Suprapubic skin (tissue), 4 donors: ENCODE results near the gene GMDS. TPM values are rescaled to one million over a fixed set of nuclear protein-coding genes. Genes with fewer than 3 reads are reported as not detected.

Source experiments
- DNase-seq, 2 donors: peaks; one replicate each; pipeline ENCODE4 v3.0.0-alpha.2; 2019; ENCODE audit warnings: low spot score in 2 of 2
- H3K27ac ChIP-seq: fragments of 200-600 bp; sonication (generic); one replicate; pipeline ENCODE4 v1.5.1; 2019
- H3K27me3 ChIP-seq: fragments of 200-600 bp; sonication (generic); one replicate; pipeline ENCODE4 v1.5.1; 2019
- H3K36me3 ChIP-seq: fragments of 200-600 bp; sonication (generic); one replicate; pipeline ENCODE4 v1.5.1; 2019
- H3K4me1 ChIP-seq: fragments of 200-600 bp; sonication (generic); one replicate; pipeline ENCODE4 v1.5.1; 2019
- H3K4me3 ChIP-seq: fragments of 200-600 bp; sonication (generic); one replicate; pipeline ENCODE4 v1.5.1; 2019; ENCODE audit warnings: mild to moderate bottlenecking
- H3K9me3 ChIP-seq: fragments of 200-600 bp; sonication (generic); one replicate; pipeline ENCODE4 v1.5.1; 2019
- EP300 ChIP-seq: sonication (generic); formaldehyde crosslinking; IDR thresholded peaks from one replicate; pipeline ENCODE4 v1.6.1; 2017; ENCODE audit warnings: antibody characterized with exemption
- POLR2A ChIP-seq, 2 donors: fragments of 450-650 bp; IDR thresholded peaks; one replicate each; pipeline ENCODE4 v1.6.1; 2017; ENCODE audit warnings: antibody characterized with exemption in 2 of 2, mild to moderate bottlenecking in 2 of 2, moderate library complexity in 2 of 2
- POLR2AphosphoS5 ChIP-seq, 3 donors: sonication (generic); formaldehyde crosslinking; IDR thresholded peaks; one replicate each; pipeline ENCODE4 v1.6.1; 2017; ENCODE audit warnings: antibody characterized with exemption in 3 of 3
- WGBS: methylation state at CpG from one replicate; pipeline ENCODE4 v1.1.5; 2018; 5-methylcytosine and 5-hydroxymethylcytosine counted together
- total RNA-seq, 4 donors: library from RNA; depleted of rRNA; stranded (reverse); fragments of >200 nt; gene quantifications; one replicate each; pipeline ENCODE4 v1.1.0, GENCODE V29; 2016
- TF ChIP-seq, protein P1 (sequence below), 2 donors: fragments of 200-600 bp in 1 of 2; fragments of 450-650 bp in 1 of 2; sonication (generic) in 1 of 2; IDR thresholded peaks; one replicate each; pipeline ENCODE4 v1.5.1; 2016 to 2019; ENCODE audit warnings: antibody characterized with exemption in 2 of 2, mild to moderate bottlenecking in 1 of 2, moderate library complexity in 1 of 2

The GMDS gene
- total RNA-seq, 4 donors from 2014 or later = 11.7 to 19.3 (median 13.2) TPM

DNA sequence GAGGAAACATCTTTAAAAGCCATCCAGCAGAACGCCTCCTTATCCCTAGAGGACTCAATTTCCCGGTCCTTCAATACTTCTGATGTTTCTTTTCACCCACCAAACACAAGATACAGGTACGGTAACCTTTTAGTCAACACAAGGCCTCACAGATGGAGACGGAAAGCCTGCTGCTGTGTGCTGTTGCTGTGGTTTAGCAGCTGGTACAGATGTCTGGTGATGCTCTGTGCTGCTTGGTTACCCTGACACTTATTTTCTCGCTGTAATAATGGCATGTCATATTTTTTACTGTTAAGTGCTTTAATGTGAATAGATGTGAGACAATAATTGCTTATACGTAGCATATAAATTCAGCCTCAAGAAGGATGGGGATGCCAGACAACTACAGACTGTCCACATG lies 25.3 kb downstream of the GMDS start:
- WGBS = 90% methylated on average over 6 of the region's 6 CpGs
- H3K27me3 ChIP-seq = no peaks in the 10 kb centered on the region
- H3K27ac ChIP-seq = no peak overlapping the region
- H3K4me1 ChIP-seq = no peaks in the 10 kb centered on the region
- TF ChIP-seq EP300 (no peak), POLR2A (IDR thresholded peaks at IDR 0.05) (no peak), POLR2AphosphoS5 (IDR thresholded peaks at IDR 0.05) (no peak)
- TF ChIP-seq, protein P1, sequence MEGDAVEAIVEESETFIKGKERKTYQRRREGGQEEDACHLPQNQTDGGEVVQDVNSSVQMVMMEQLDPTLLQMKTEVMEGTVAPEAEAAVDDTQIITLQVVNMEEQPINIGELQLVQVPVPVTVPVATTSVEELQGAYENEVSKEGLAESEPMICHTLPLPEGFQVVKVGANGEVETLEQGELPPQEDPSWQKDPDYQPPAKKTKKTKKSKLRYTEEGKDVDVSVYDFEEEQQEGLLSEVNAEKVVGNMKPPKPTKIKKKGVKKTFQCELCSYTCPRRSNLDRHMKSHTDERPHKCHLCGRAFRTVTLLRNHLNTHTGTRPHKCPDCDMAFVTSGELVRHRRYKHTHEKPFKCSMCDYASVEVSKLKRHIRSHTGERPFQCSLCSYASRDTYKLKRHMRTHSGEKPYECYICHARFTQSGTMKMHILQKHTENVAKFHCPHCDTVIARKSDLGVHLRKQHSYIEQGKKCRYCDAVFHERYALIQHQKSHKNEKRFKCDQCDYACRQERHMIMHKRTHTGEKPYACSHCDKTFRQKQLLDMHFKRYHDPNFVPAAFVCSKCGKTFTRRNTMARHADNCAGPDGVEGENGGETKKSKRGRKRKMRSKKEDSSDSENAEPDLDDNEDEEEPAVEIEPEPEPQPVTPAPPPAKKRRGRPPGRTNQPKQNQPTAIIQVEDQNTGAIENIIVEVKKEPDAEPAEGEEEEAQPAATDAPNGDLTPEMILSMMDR (IDR thresholded peaks at IDR 0.05) = no peak
- no peaks in the 10 kb centered on the region for H3K9me3 ChIP-seq
- DNase-seq = no peak
- no peak overlapping the region for H3K4me3 ChIP-seq
- H3K36me3 ChIP-seq = no peaks in the 10 kb centered on the region

DNA sequence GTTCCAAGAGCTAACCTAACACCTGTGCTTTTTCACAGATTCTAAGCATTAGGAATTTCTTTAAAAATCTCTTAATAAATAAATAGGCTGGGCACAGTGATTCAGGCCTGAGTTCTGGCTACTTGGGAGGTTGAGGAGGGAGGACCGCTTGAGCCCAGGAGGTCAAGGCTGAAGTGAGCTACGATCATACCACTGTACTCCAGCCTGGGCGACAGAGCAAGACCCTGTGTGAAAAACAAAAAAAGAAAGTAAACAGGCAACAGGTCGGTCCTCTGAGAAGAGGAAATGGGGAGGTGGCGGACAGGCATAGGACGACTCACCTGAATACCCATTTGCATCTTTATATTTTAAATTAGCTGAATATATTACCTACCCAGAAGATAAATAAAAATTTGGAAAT lies 26.5 kb downstream of the GMDS start:
- H3K27me3 ChIP-seq = no peaks in the 10 kb centered on the region
- WGBS = 94% methylated on average over 6 of the region's 6 CpGs

DNA sequence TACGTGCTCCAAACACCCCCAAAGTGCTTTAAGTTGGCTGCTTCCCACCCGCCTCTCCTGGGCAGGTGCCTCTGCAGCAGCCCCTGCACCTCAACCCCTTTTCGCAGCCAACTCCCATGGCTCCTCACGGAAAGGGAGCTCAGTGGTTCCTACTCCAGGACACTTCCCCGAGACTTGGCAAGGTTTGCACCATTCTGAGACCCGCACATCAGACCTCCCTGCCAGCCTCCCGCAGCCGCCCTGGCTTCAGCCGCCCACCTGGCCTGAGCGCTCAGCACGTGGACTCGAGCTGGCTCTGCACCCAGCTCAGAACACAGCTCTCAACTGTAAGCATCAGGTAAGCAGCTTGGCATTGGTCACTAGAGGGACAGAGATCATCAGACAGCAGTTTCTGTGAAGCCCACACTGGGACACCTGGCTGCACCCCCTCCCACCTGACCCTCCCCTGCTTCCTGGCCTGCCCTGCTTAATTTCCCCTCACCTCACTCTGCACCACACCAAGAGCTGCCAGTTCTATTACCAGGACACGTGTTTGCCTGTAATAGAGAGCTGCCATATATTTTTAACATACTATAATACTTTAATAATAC lies 28.5 kb downstream of the GMDS start:
- H3K27ac ChIP-seq = no peak overlapping the region
- H3K4me1 ChIP-seq = no peaks in the 10 kb centered on the region
- 95% methylated on average over 13 of the region's 13 CpGs for WGBS
- no peak for TF ChIP-seq POLR2AphosphoS5 (IDR thresholded peaks at IDR 0.05)
- no peak for TF ChIP-seq POLR2A (IDR thresholded peaks at IDR 0.05)
- TF ChIP-seq, protein P1 (IDR thresholded peaks at IDR 0.05) = no peak
- TF ChIP-seq EP300 = no peak
- H3K36me3 ChIP-seq = no peaks in the 10 kb centered on the region
- no peaks in the 10 kb centered on the region for H3K9me3 ChIP-seq
- no peak overlapping the region for H3K4me3 ChIP-seq
- no peak for DNase-seq
- H3K27me3 ChIP-seq = no peaks in the 10 kb centered on the region

More for the DNA sequence above, 26.5 kb downstream of the GMDS start:
- Histone ChIP-seq H3K27ac (no peak overlapping the region), H3K9me3 (no peaks in the 10 kb centered on the region), H3K4me1 (no peaks in the 10 kb centered on the region), H3K4me3 (no peak overlapping the region), H3K36me3 (no peaks in the 10 kb centered on the region)
- TF ChIP-seq, protein P1 (IDR thresholded peaks at IDR 0.05) = no peak
- DNase-seq = no peak

DNA sequence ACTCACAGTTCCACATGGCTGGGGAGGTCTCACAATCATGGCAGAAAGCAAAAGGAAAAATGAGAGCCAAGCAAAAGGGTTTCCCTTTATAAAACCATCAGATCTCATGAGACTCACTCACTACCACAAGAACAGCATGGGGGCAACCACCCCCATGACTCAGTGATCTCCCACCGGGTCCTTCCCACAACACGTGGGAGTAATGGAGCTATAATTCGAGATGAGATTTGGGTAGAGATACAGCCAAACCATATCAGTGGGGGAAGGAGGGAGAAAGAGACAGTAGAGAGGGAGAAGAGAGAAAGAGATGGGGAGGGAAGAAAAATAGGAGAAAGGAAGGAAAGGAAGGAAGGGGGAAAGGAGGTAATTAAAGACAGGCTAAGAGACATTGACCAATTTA lies 30.1 kb downstream of the GMDS start:
- Histone ChIP-seq H3K27me3 (no peaks in the 10 kb centered on the region), H3K27ac (no peak overlapping the region), H3K36me3 (no peaks in the 10 kb centered on the region), H3K9me3 (no peaks in the 10 kb centered on the region), H3K4me3 (no peak overlapping the region), H3K4me1 (no peaks in the 10 kb centered on the region)
- DNase-seq = no peak
- TF ChIP-seq POLR2AphosphoS5 (IDR thresholded peaks at IDR 0.05) (no peak), POLR2A (IDR thresholded peaks at IDR 0.05) (no peak), EP300 (no peak)
- TF ChIP-seq, protein P1 (IDR thresholded peaks at IDR 0.05) = no peak
- 91% methylated on average over 3 of the region's 3 CpGs for WGBS

DNA sequence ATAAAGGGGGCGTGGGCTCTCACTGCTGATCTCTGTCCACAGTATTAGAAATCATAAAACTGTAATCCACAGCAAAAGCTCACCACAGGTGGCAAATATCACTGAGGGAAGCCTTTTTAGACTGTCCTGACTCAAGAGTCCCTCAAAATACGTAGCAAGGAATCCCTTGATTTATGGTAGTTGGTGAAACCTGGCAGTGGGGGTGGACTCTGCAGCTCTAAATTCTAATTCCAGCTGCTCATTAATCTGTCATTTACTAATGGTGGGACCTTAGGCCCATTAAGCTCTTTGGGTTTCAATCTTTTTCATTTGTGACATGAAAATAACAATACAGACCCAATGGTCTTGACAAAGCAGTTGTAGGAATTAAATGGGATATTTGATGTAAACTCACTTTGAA lies 32.3 kb downstream of the GMDS start:
- no peak for DNase-seq
- Histone ChIP-seq H3K9me3 (no peaks in the 10 kb centered on the region), H3K27ac (no peak overlapping the region), H3K4me3 (no peak overlapping the region), H3K27me3 (no peaks in the 10 kb centered on the region), H3K36me3 (no peaks in the 10 kb centered on the region), H3K4me1 (no peaks in the 10 kb centered on the region)
- TF ChIP-seq, protein P1 (IDR thresholded peaks at IDR 0.05) = no peak
- TF ChIP-seq POLR2A (IDR thresholded peaks at IDR 0.05) (no peak), POLR2AphosphoS5 (IDR thresholded peaks at IDR 0.05) (no peak), EP300 (no peak)
- 86% methylated on average over 2 of the region's 2 CpGs for WGBS
